Neutrophil (primary cell): ENCODE data around the gene SPP2.

Source experiments
- H3K27ac ChIP-seq: fragments of 200-600 bp; sonication (generic); 2 replicates; pipeline ENCODE4 v1.5.1; 2016; ENCODE audit warnings: mild to moderate bottlenecking, moderate library complexity
- H3K27me3 ChIP-seq: fragments of 200-600 bp; sonication (generic); 2 replicates; pipeline ENCODE4 v1.6.0; 2016; ENCODE audit warnings: mild to moderate bottlenecking
- H3K36me3 ChIP-seq: fragments of 200-600 bp; sonication (generic); 2 replicates; pipeline ENCODE4 v1.5.1; 2017
- H3K4me1 ChIP-seq, 2 experiments: fragments of 200-600 bp in 1 of 2; sonication (generic) in 1 of 2; 1 replicate in 1 of 2; 2 replicates in 1 of 2; pipeline versions ENCODE4 v1.5.1 to v1.6.1; 2013 to 2016; ENCODE audit warnings: low read depth in 1 of 2, low read length in 1 of 2, mild to moderate bottlenecking in 1 of 2, moderate library complexity in 1 of 2; ENCODE audit not compliant: control insufficient read depth in 1 of 2, insufficient read depth in 1 of 2
- H3K4me3 ChIP-seq, 2 experiments: fragments of 200-600 bp in 1 of 2; sonication (generic) in 1 of 2; 1 replicate in 1 of 2; 2 replicates in 1 of 2; pipeline ENCODE4 v1.5.1; 2013 to 2016; ENCODE audit warnings: low read depth in 1 of 2, low read length in 1 of 2, mild to moderate bottlenecking in 1 of 2, moderate library complexity in 1 of 2
- H3K9me3 ChIP-seq: fragments of 200-600 bp; sonication (generic); 2 replicates; pipeline ENCODE4 v1.5.1; 2016
- CTCF ChIP-seq: fragments of 200-600 bp; sonication (generic); IDR thresholded peaks from 2 replicates; pipeline ENCODE4 v1.5.1; 2016; ENCODE audit warnings: antibody characterized with exemption

Gene SPP2

GRCh38 chr2:234071664-234072063 lies 21.2 kb downstream of the SPP2 start:
- no peaks in the 10 kb centered on the region for H3K27me3 ChIP-seq
- H3K9me3 ChIP-seq = no peaks in the 10 kb centered on the region
- no peak overlapping the region for H3K27ac ChIP-seq
- H3K36me3 ChIP-seq = no peaks in the 10 kb centered on the region
- no peaks in the 10 kb centered on the region for H3K4me1 ChIP-seq
- H3K4me3 ChIP-seq = no peak overlapping the region
- TF ChIP-seq CTCF = no peak

- no peaks in the 10 kb centered on the region for H3K9me3 ChIP-seq
- no peaks in the 10 kb centered on the region for H3K36me3 ChIP-seq
- no peak overlapping the region for H3K4me3 ChIP-seq
- H3K4me1 ChIP-seq = no peaks in the 10 kb centered on the region
- H3K27ac ChIP-seq = no peak overlapping the region
- no peak for TF ChIP-seq CTCF
- H3K27me3 ChIP-seq = no peaks in the 10 kb centered on the region
Measured at GRCh38 chr2:234072454-234072853, 22.0 kb downstream of the SPP2 start.

GRCh38 chr2:234074751-234075517 lies 24.4 kb downstream of the SPP2 start:
- no peak for TF ChIP-seq CTCF
- Histone ChIP-seq H3K36me3 (no peaks in the 10 kb centered on the region), H3K4me1 (no peaks in the 10 kb centered on the region), H3K9me3 (no peaks in the 10 kb centered on the region), H3K4me3 (no peak overlapping the region), H3K27me3 (no peaks in the 10 kb centered on the region), H3K27ac (no peak overlapping the region)

- Histone ChIP-seq H3K9me3 (no peaks in the 10 kb centered on the region), H3K4me1 (no peaks in the 10 kb centered on the region), H3K27ac (no peak overlapping the region), H3K36me3 (no peaks in the 10 kb centered on the region), H3K27me3 (no peaks in the 10 kb centered on the region), H3K4me3 (no peak overlapping the region)
- no peak for TF ChIP-seq CTCF
Measured at GRCh38 chr2:234075518-234075915, 25.0 kb downstream of the SPP2 start.

GRCh38 chr2:234075947-234076346 lies 25.4 kb downstream of the SPP2 start:
- no peak overlapping the region for H3K4me3 ChIP-seq
- H3K36me3 ChIP-seq = no peaks in the 10 kb centered on the region
- no peaks in the 10 kb centered on the region for H3K27me3 ChIP-seq
- no peak for TF ChIP-seq CTCF
- no peak overlapping the region for H3K27ac ChIP-seq
- no peaks in the 10 kb centered on the region for H3K4me1 ChIP-seq
- no peaks in the 10 kb centered on the region for H3K9me3 ChIP-seq
